Right lung (tissue), 10 donors: ENCODE measurements around the gene C16orf95. TPM values are rescaled to one million over a fixed set of nuclear protein-coding genes. Genes with fewer than 3 reads are reported as not detected.
A peak's percentile ranks its signal among the peaks of the same experiment; 100 is the strongest.
"Not testable (repeated sequence)": the region's sequence is repeated elsewhere in the genome, so short reads cannot be mapped to it uniquely, and the experiment has no call there.

ENCODE experiments used
- DNase-seq, 2 donors: peaks; one replicate each; pipeline ENCODE4 v3.0.0-alpha.2; 2013
- long read RNA-seq, 8 donors: transcript quantifications; one replicate each; lab custom pipeline, GENCODE V29; 2026
- polyA plus RNA-seq, 5 donors: library from polyadenylated mRNA; unstranded; fragments of 120-200 nt; gene quantifications; one replicate each; pipeline versions ENCODE4 v1.2.1 to v1.2.3, GENCODE V29; 2013; ENCODE audit warnings: inconsistent platforms in 1 of 5, low replicate concordance in 1 of 5; ENCODE audit not compliant: insufficient read length in 5 of 5, insufficient read depth in 1 of 5

C16orf95 gene, protein sequence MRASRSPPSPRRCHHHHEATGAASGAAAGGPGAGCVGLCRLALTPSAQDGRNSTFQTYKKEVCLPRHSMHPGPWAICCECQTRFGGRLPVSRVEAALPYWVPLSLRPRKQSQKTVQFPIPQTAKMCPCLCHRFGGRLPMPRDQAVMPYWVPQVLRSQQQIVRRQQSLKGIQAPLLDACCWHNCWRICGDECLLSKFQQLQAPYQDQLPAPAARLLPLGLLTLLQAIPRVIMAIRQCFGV
- polyA plus RNA-seq: 1 to 10 TPM; 2.7 to 4.5 (median 3.9) TPM
- long read RNA-seq, donor 1: 0 reads
- long read RNA-seq, donor 2, partial matches to known transcripts: 0 of 1 reads
- long read RNA-seq, donor 2, other reads (novel, unspliced or antisense): 0 of 1 reads
- long read RNA-seq, donor 3, partial matches to known transcripts: 0 of 3 reads
- long read RNA-seq, donor 3, other reads (novel, unspliced or antisense): 0 of 3 reads
- long read RNA-seq, donor 4, partial matches to known transcripts: 0 of 3 reads
- long read RNA-seq, donor 4, other reads (novel, unspliced or antisense): 0 of 3 reads
- long read RNA-seq, donor 5, partial matches to known transcripts: 0 of 3 reads
- long read RNA-seq, donor 5, other reads (novel, unspliced or antisense): 0 of 3 reads
- long read RNA-seq, donor 6, partial matches to known transcripts: 0 of 1 reads
- long read RNA-seq, donor 6, other reads (novel, unspliced or antisense): 0 of 1 reads
- long read RNA-seq, donor 7, partial matches to known transcripts: 0 of 2 reads
- long read RNA-seq, donor 7, other reads (novel, unspliced or antisense): 0 of 2 reads
- long read RNA-seq, donor 8: 0 reads

DNA sequence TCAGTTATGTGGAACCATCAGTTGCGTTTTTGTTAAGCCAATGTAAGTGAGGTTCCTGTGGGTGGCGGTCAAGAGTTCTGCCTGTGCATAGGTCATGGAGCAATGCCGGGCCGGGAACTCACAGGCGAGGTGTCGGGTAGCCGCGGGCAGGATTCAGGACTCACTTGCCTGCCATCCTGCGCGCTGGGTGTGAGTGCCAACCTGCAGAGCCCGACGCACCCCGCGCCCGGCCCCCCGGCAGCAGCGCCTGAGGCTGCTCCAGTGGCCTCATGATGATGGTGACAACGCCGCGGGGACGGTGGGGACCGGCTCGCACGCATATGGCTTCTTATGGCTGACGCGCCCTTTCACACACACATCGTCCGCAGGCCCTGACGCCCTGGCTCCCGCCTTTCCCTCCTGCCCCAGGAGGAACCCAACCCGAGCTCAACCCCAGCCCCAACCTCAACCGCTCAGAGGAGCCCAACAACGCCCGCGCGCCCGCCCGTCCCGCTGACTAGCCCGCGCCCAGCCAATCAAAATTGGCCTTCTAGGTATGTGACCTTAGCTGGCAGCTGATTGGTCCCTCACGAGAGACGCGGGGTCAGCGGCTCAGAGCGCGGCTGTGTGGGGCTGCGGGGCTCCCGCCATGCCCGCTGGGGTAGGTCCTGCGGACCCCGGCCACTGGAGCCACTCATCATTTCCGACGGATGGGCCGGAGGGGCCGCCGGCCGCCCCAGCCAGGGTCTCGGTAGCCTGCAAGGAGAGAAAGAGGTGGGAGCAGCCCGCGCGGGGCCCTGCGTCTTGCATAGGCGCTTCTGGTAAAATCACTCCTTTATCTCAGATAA, at the start of gene C16orf95:
C16orf95 (minus strand) TSS at position 470 of the 827 bp plus-strand sequence; CDS start at position 320, 150 bp downstream.
- DNase-seq: peak; percentile 97

DNA sequence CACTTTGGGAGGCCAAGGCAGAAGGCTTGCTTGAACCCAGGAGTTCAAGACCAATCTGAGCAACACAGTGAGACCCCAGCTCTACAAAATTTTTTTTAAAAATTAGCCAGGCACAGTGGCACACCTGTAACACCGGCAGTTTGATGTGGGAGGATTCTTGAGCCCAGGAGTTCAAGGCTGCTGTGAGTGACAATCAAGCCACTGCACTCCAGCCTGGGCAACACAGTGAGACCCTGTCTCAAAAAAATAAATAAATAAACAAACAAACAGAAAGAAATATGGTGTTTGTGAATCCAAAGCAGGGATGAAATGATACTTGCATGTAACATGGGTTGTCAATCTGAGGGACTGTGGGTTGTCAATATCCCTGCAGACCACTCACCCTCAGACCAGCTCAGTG, 49.7 kb upstream of the C16orf95 start:
- no peak for DNase-seq

DNA sequence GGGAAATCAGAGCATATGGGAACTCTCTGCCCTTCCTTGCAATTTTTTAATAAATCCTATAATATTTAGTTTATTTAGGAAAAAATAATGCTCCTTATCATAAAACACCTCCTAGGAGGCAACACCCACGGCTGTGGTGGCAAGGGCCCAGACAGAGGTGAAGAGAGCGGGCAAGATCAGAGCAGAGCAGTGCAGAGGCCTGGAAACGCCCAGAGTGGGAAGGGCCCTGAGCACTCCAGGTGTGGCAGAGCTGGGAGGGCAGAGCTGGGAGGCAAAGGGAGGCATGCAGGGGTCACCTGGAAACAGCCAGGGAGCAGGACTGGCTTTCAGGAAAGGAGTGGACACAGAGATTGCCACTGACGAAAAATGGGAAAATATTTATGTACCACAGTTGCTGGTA, 49.1 kb upstream of the C16orf95 start:
- no peak for DNase-seq

DNA sequence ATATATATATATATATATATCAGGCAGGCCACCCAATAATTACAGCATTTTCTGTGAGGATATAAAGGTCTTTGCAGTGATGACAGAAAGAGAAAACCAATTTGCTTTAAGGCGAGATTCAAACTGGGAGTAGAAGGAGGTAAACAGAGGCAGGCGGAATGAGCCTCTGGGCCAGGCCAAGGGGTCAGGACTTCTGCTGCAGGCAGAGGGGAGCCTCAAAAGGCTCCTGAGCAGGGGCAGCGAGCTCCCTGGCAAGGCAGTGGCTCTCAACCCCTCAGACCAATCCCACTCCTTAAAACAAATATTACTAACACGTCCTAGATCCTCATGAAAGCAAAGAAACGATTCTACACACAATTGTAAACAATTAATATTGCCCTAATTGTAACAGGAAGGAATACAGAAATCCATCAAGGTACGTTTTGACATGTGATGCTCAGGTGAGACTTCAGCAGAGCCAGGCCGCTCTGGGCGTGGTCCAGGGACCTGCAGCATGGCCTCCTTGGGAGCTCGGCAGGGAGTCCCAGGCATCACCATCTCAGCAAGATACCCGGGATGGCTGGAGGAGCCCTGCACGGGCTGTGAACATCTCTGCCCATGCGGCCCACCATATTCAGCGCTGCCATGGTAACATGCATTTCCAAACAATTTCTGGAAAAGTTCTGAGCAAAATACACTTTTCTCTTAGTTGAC, 48.0 kb upstream of the C16orf95 start:
- DNase-seq: no peak

DNA sequence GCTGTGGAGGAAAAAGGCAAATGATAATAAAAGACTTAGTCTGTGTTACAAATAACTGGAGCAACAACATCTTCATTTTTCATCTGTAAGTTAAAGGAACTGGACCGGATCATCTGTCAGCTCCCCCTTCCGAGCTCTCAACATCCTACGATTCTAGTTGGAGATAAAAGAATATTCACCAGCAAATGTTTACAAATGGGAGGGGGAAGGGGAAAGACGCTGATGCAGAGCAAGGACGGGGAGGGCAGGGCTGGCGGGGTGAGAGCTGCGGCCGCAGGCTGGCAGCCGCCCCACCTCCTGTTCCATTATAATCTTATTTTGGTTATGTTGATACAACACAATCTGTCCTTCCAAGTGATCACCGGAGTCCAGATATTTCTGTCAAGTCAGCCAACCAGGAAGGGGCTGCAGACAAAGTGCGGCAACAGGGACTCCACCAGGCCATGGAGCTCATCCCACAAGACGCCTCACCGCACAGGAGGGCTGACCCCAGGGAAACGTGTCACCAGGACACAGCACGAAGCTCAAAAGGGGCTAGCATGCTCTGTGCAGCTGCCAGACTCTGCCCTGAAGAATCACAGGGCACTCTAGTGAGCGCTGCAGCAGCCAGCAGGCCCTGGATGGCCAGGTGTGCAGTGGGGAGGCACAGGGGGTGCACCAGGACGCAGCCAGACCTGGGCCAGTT, 46.7 kb upstream of the C16orf95 start:
- peak in 1 of 2 donors; percentile 33 for DNase-seq

DNA sequence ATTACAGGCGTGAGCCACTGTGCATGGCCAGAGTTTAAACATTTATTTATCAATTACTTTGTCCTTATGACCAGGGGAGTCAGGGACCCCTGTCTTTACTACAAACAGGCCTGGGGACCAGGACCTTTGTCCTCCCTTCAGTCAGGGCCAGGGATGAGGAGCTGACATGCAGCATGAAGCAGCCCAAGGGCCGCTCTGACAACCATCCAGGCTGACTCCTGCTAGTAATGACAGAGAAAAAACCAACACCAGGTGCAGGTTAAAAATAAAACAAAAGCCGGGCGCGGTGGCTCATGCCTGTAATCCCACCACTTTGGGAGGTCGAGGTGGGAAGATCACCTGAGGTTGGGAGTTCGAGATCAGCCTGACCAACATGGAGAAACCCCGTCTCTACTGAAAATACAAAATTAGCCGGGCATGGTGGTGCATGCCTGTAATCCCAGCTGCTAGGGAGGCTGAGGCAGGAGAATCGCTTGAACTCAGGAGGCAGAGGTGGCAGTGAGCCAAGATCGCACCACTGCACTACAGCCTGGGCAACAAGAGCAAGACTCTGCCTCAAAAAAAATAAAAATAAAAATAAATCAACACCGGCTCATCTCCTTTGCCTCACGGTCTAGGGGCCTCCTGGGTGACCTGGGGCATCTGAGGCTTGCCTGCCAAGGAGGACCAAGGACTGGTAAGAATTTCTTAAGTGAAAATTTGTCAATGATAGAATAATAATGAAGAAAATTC, 45.8 kb upstream of the C16orf95 start:
- not testable (repeated sequence) for DNase-seq

DNA sequence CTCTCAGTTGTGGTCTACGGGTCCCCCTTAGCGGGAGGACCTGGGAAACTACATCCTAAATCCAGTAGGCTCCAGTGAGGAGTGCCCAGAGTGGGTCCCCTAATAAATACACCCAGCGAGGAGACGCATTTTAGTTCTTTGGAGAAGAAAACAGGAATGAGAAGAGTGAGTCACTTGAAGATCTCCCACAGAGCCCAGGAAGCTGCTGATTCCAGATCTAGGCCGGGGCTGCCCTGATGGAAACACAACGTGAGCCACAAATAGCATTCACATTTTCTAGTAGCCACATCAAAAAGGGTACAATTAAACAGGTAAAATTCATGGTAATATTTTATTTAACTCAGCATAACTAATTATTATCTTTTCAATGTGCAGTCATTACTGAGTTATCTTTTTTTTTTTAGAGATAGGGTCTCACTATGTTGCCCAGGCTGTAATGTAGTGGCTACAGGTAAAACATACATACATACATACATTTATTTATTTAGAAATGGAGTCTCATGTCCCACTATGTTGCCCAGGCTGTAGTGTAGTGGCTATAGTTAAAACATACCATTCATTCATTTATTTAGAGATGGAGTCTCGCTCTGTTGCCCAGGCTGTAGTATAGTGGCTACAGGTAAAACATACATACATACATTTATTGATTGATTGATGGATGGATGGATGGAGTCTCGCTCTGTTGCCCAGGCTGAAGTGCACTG, 44.9 kb upstream of the C16orf95 start:
- no peak for DNase-seq

DNA sequence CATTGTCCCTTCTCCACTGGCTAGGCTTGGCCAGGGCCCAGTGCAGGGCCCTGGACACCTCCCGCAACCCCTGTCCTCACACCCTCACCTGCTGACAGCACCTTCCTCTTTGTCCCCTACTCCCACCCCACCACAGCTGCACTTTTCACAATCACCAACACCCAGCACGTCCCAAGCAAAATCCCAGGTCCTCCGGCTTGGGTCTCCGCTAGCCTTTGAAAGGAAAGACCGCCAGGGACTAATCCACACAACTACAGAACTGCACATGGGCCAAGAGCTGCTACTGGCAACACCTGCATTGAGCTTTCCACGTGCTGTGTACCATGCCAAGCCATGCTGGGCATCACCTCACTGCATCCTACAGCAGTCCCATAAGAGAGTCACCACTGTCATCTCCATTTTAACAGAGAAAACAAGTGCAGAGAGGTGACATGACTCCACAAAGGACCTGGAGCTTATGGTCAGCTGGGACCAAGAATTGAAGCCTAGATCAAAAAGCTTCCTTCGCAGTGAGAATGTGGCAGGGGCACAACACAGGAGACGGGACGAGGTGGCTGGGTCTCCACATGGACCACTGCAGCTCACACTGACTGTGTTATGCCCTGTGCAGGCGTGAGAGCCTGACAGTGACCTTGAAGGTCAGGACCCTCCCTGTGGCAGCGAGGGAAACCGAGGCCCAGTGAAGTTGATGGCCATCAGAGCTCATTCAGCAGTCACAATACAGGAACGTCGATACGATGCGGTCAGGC, 43.8 kb upstream of the C16orf95 start:
- DNase-seq: no peak

DNA sequence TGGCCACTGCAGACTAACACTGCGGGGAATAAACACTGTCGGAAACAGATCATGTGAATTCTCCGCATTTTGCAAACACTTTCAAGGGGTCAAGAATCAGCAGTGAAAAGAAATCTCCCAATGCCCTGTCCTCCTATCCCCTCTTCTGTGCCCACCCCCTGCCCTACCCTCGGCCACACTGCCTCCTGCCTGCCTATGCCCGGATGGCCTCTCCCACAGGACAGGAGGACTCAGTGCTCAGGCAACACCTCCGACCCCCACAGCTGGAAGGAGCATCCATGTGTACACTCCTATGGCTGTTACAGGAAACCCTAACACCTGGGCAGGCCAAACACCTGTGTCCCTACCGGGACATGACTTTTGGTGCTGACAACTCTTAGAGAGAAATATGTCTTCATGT, 41.9 kb upstream of the C16orf95 start:
- no peak for DNase-seq

DNA sequence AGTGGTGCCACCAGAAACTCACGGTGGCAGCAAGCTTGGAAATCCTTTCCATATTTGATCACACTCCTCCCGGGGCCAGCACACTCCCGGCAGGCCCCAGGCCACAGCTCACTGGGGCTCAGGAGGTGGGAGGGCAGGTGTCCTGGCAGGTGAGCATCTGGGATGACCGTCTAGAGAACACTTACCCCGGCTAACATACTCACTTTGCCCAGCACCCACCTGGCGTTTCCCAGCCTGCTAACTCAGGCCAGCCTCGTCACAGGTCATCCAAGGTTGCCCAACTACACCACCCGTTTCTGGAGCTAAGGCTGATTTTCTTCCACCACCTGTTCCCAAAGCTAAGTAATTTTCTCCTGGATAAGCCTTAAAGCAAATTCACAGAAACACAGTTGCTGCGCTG, 41.5 kb upstream of the C16orf95 start:
- no peak for DNase-seq

DNA sequence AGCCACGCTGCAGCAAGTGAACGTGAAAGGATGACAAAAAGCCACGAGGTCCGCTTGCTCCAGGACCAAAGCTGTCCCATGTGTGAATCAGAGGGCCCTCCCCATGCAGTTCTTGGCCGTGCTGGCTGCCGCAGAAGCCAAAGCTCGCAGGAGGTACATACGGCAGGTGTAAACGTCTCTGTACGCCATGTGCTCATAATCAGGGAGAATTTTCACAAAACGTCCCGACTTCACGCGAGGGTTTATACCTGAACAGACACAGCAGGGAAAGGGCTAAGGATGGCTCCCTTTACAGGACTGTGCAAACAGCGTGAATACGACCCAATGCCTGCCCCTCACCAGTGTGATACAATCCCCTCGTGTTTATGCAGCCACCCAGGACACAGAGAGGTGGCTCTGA, 41.1 kb upstream of the C16orf95 start:
- no peak for DNase-seq

DNA sequence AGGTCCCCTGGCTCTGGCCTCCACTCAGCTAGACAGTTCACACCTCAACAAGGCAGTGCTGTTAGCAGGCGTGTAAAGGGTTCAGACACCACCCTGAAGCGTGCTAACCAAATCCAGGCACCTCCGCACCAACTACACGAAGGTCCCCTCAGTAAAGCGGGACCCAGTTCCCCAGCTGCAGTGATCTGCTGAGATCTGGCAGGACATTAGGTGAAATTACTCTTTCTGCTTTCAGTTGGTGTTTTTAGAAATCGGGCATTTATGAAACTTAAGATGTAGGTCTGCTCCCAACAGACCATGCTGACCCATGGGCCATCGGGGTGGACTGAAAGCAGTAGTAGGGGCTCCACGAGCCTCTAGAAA, 39.3 kb upstream of the C16orf95 start:
- no peak for DNase-seq

DNA sequence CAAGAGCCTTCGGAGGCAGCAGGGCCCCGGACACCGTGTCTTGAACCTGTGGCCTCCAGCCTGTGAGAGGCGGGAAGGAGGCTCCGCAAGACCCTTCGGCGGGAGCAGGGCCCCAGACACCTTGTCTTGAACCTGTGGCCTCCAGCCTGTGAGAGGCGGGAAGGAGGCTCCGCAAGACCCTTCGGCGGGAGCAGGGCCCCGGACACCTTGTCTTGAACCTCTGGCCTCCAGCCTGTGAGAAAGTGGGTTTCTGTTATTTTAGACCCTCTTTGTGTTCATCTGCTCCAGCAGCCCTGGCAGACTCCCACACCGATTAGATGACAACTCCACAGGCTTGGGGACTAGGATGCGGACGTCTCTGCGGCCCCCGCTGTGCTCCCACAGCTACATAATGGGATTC, 36.4 kb upstream of the C16orf95 start:
- DNase-seq: no peak

DNA sequence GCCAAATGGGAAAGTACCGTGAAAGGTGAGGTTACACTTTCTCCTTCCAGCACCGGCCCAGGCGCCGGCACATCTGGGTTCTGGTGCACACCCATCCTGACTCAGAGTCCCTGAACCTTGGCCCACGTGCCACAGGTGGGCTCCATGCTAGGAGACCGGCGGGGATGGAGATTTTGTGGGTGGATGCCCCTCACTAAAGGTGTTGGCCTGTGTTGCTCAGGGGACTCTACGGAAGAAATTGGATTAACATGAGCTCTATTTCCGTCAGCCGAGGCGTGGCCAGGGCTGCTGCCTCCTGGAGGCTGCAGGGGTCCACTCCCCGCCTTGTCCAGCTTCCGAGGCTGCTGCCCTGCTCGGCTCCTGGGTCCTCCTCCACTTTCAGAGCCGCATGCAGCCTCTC, 35.6 kb upstream of the C16orf95 start:
- DNase-seq: no peak

DNA sequence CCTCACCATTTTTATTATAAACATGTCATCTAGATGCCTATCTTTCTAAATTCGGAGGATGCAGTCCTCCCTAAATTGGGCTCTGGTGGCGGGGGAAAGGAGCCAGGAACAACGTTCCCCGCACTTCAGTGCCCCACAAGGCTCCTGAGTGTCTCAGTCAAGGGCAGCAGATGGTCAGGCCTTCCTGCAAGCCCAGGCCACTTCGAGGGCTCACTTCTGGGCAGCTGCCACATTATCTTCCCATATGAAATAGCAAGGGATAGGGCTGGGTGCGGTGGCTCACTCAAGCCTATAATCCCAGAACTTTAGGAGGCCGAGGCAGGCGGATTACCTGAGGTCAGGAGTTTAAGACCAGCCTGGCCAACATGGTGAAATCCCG, 34.1 kb upstream of the C16orf95 start:
- DNase-seq: no peak

DNA sequence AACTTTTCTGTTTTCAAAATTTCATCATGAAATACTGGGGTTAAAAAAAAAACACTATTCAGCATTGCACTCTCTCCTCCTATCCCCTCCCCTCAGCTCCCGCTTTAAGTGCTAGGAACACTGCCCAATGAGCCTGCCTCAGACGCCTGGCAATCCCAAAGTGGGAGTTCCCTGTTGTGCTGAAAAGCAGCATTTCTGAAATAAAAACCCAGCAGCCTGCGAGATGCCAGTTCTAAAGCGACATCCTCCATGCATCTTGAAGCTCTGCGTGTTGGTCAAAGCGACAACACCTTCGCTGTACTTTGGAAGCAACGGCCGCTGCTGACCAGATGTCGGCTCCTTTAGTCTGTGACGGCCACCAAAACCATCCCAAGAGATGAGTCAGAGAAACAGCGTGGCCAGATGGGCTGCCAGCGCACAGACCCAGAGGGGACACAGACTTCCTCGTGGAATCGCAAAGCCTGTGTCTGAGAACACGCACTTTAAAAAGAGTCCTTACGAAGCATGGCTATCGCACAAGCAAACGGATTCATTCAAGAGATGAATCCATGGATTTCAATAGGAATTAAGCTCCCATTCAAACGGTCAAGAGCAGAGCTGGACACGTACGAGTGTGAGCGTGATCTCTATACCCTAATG, 33.6 kb upstream of the C16orf95 start:
- peak; percentile 28 to 50 for DNase-seq

DNA sequence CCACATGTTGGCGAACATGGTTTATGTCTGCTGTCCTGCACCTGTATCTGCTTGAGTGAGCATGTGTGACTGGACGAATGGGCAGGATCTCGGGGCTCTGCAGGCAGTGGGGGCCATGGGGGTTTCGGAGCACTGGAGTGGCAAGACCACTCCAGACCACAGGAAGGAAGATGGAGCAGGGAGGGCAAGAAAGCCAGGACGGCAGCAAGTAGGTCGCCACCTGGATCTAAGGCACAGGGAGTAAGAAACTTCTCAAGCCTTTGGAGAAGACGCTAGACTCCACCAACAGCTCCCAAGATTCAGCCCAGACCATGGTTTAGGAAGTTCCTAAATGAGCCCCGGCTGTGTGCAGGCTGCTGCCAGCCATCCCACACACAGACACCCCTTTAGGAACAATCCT, 32.8 kb upstream of the C16orf95 start:
- DNase-seq: no peak

DNA sequence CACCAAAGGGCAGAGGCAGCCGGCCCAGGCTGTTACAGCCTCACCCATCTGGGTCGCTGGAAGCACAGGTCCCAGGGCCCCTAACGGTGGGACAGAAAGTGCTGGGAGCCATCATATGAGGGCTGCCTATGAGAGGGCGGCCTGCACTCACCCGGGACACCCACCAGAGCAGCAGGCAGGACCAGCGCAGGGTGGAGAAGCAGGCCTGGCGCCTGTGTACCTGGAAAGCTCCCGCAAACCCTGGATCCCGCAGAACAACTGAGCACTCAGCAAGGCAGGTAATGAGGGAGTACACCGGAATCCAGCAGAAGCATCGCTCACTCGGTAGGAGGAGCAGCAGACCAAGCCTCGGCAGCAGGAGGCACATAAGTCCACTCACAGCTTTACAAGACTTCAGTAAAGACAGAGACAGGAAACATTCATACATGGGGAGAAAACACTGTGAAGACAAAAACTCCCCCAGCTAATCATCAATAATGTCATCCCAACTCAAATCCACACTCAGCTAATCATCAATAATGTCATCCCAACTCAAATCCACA, 31.5 kb upstream of the C16orf95 start:
- DNase-seq: no peak
